BE2C (cell line): ENCODE results near the gene CREBZF. TPM values are rescaled to one million over a fixed set of nuclear protein-coding genes. Genes with fewer than 3 reads are reported as not detected.

Experiments
- DNase-seq: peaks from one replicate; pipeline ENCODE4 v3.0.0-alpha.2; 2020
- H3K27me3 ChIP-seq: fragments of 250-450 bp; sonication (Bioruptor Pico); 2 replicates; pipeline ENCODE4 v1.5.1; 2020; ENCODE audit warnings: mild to moderate bottlenecking
- H3K36me3 ChIP-seq: fragments of 250-450 bp; sonication (Bioruptor Pico); 2 replicates; pipeline ENCODE4 v1.5.1; 2020; ENCODE audit warnings: mild to moderate bottlenecking
- H3K4me1 ChIP-seq: fragments of 250-450 bp; sonication (Bioruptor Pico); 2 replicates; pipeline ENCODE4 v1.5.1; 2020
- H3K4me3 ChIP-seq: 2 replicates; pipeline ENCODE4 v1.5.1; 2011; ENCODE audit warnings: low read depth, low read length
- H3K9me3 ChIP-seq: fragments of 250-450 bp; sonication (Bioruptor Pico); 2 replicates; pipeline ENCODE4 v1.5.1; 2020
- CTCF ChIP-seq: IDR thresholded peaks from 2 replicates; pipeline ENCODE4 v1.5.1; 2012; ENCODE audit warnings: mild to moderate bottlenecking, low read depth, low read length
- polyA plus RNA-seq: library from polyadenylated mRNA; unstranded; fragments of >200 nt; gene quantifications from one replicate; pipeline ENCODE4 v1.2.1, GENCODE V29; 2012; ENCODE audit warnings: low read depth, missing spikeins; ENCODE audit not compliant: insufficient read length, insufficient read depth

Gene CREBZF
- 54.1 TPM for polyA plus RNA-seq

- H3K27me3 ChIP-seq: no peaks in the 10 kb centered on the region
- H3K4me1 ChIP-seq: no peaks in the 10 kb centered on the region
- peak within 1 kb of the TSS; percentile 92 for H3K4me3 ChIP-seq
- H3K9me3 ChIP-seq: no peaks in the 10 kb centered on the region
- peaks cover 15% of the 10 kb centered on the region for H3K36me3 ChIP-seq
- no peak for TF ChIP-seq CTCF
- DNase-seq: peak; percentile 95
These were observed at the start of gene CREBZF for GRCh38 chr11:85664615-85665481. Gene CREBZF (minus strand): TSS chr11:85665129. CDS start chr11:85664875, 254 bp downstream.

GRCh38 chr11:85712953-85713352 is 48.0 kb upstream of the CREBZF start:
- Histone ChIP-seq H3K4me3 (no peak overlapping the region), H3K27me3 (peaks cover 16% of the 10 kb centered on the region), H3K9me3 (no peaks in the 10 kb centered on the region), H3K36me3 (no peaks in the 10 kb centered on the region; the same call in 1 of the 2 replicates), H3K4me1 (no peaks in the 10 kb centered on the region)
- TF ChIP-seq CTCF: no peak
- DNase-seq: no peak

- H3K27me3 ChIP-seq: peaks cover 21% of the 10 kb centered on the region
- TF ChIP-seq CTCF: no peak
These were observed 46.0 kb upstream of the CREBZF start for GRCh38 chr11:85710917-85711316.

GRCh38 chr11:85709941-85710702 is 45.2 kb upstream of the CREBZF start:
- H3K4me1 ChIP-seq: no peaks in the 10 kb centered on the region
- TF ChIP-seq CTCF: no peak
- no peaks in the 10 kb centered on the region for H3K9me3 ChIP-seq
- H3K36me3 ChIP-seq: no peaks in the 10 kb centered on the region; the same call in 1 of the 2 replicates
- no peak for DNase-seq
- H3K4me3 ChIP-seq: no peak overlapping the region
- H3K27me3 ChIP-seq: peaks cover 21% of the 10 kb centered on the region

More at GRCh38 chr11:85710917-85711316, 46.0 kb upstream of the CREBZF start:
- H3K9me3 ChIP-seq: no peaks in the 10 kb centered on the region
- DNase-seq: no peak
- no peak overlapping the region for H3K4me3 ChIP-seq
- no peaks in the 10 kb centered on the region; the same call in 1 of the 2 replicates for H3K36me3 ChIP-seq
- H3K4me1 ChIP-seq: no peaks in the 10 kb centered on the region

GRCh38 chr11:85705800-85706199 is 40.9 kb upstream of the CREBZF start:
- Histone ChIP-seq H3K27me3 (peaks cover 33% of the 10 kb centered on the region), H3K36me3 (no peaks in the 10 kb centered on the region), H3K4me3 (no peak overlapping the region), H3K4me1 (no peaks in the 10 kb centered on the region), H3K9me3 (no peaks in the 10 kb centered on the region)
- no peak for DNase-seq
- TF ChIP-seq CTCF: no peak

- Histone ChIP-seq H3K27me3 (peaks cover 27% of the 10 kb centered on the region), H3K9me3 (no peaks in the 10 kb centered on the region), H3K4me1 (no peaks in the 10 kb centered on the region), H3K4me3 (no peak overlapping the region), H3K36me3 (no peaks in the 10 kb centered on the region)
- no peak for TF ChIP-seq CTCF
- no peak for DNase-seq
These were observed 40.0 kb upstream of the CREBZF start for GRCh38 chr11:85704967-85705366.
